ENCODE measurements around the gene AGPS.

Gene AGPS

DNA sequence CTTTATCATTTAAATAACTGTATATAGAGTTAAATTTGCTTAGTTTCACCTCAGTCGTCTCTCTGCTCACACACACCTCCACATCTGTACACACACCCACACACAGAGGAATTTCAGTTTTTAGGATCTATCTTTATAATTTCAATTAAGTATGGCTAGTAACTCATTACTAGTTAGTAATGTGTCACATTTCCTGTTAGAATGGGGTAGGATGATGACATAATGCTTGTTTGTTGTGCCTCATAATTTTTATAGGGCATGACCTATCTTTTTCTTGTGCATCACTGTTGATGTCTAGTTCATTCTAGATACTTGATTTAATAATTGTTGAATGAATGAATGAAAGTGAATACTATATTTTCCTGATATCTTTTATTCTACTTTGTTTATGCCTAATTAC is 108.6 kb downstream of the AGPS start:
- in situ Hi-C loops (cut with MboI; ENCODE audit: low pct_unique_long_range_greater_than_20kb, low sequenced_read_pairs) = no loop called here
- DNase-seq = no peak

DNA sequence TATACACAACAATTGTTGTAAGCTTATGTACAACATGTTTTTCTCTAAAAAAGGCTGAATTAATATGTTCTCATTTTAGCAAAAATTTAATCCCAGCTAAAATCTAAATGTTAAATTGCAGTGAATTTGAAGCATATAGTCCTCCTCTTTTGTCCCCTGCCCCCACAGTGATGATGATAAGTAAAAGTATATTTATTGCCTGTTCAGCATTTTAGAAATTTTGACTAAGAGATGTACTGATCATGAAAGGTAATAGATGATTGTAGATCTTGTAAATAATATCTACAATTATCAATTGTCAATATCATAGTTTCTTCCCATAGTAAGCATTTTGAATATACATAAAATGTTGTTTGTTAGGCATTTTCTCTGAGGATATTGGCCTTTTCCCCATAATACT is 113.9 kb downstream of the AGPS start:
- no peak for DNase-seq
- in situ Hi-C loops (cut with MboI; ENCODE audit: low pct_unique_long_range_greater_than_20kb, low sequenced_read_pairs) = no loop called here

DNA sequence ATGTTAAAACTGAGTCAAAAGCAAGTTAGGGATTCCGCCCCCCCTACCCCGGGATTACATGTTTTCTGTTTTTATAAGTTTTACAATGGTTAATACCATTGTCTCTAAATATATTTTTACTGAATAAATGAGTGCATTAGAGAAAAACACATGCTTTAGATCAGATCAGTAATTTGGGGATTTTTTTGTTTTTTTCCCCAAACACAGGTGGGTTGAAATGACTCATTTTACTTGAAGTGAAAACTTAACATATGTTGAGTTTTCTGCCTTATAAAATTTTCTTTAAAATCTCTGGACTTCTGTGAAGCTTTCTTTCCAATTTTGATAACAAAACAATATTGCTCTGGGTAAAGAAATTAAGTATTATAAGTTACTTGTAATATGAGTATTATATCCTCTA is 114.4 kb downstream of the AGPS start:
- DNase-seq = no peak
- in situ Hi-C loops (cut with MboI; ENCODE audit: low pct_unique_long_range_greater_than_20kb, low sequenced_read_pairs) = no loop called here

DNA sequence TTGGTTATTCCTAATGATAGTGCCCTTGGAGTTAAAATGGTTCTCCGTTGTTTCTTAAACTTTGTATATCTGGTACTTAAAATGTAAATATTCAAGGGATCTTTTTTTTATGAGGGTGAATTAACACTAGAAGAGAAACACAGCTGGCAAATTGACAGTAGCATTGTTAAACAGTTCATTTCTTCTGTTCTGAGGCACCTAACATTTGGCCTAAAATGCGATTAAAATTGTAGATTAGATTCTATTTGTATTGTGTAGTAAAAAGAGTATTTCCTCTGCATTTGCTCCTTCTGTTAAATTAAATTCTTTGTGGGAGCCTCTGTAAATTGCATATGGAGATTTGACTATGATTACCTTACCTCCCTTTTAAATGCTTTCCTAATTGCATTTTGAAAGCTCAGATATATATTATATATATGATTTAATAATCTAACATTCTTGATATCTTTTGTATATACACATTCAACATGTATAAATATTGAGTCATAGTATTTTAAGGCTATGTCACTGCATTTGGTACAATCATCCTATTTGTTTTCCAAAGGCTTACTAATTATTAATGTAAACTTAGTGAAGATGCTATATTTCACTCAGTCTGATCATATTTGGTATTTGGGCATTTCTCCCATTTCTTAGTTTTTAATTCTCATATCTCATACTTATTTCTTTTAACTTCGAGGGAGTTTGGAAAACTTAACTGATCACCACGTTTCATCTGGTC is 124.4 kb downstream of the AGPS start:
- in situ Hi-C loops (cut with MboI; ENCODE audit: low pct_unique_long_range_greater_than_20kb, low sequenced_read_pairs) = no loop called here

GRCh38 chr2:177518754-177519153 is 126.2 kb downstream of the AGPS start:
- no peak for DNase-seq
- in situ Hi-C loops (cut with MboI; ENCODE audit: low pct_unique_long_range_greater_than_20kb, low sequenced_read_pairs) = no loop called here

More for the DNA sequence above, 124.4 kb downstream of the AGPS start:
- DNase-seq = no peak

- in situ Hi-C loops (cut with MboI; ENCODE audit: low pct_unique_long_range_greater_than_20kb, low sequenced_read_pairs) = no loop called here
- DNase-seq = no peak
These were observed 127.1 kb downstream of the AGPS start for GRCh38 chr2:177519534-177520115.

DNA sequence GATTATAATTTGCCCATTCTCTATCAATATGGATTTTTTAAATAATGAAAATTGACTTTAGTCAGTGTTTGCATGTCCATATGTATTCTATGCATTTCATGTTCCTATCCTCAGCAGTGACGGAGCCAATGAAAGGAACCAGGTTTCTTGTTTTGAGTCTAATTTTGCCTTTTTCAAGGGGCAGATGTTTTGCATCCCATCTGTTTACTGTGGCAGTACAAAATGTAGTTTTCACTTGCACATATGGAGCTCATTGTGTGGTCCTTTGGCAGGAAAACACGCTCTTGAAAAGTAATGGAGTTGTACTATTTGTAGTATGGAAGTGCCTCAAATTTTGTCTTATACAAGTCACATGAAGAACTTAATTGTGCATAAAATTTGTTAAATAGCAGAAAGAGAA is 127.8 kb downstream of the AGPS start:
- in situ Hi-C loops (cut with MboI; ENCODE audit: low pct_unique_long_range_greater_than_20kb, low sequenced_read_pairs) = no loop called here
- no peak for DNase-seq

DNA sequence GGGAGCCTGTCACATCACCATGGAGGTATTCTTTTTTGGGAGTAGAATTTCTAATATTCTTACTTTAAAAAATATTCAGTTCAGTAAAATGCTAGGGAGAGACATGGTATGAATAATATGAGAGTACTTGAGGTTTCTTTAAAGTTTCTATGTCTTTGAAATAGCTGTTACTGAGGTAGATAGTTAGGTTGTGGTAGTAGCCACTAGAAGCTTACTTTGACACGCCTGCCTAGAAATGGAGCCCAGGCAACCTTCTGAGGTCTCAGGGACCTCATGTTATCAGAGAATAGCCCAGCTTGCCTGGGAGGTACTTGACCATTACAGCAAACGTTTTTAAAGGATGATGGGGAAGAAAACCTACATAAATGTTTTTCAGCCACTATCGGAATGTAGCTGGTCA is 131.2 kb downstream of the AGPS start:
- DNase-seq = no peak
- in situ Hi-C loops (cut with MboI; ENCODE audit: low pct_unique_long_range_greater_than_20kb, low sequenced_read_pairs) = no loop called here

DNA sequence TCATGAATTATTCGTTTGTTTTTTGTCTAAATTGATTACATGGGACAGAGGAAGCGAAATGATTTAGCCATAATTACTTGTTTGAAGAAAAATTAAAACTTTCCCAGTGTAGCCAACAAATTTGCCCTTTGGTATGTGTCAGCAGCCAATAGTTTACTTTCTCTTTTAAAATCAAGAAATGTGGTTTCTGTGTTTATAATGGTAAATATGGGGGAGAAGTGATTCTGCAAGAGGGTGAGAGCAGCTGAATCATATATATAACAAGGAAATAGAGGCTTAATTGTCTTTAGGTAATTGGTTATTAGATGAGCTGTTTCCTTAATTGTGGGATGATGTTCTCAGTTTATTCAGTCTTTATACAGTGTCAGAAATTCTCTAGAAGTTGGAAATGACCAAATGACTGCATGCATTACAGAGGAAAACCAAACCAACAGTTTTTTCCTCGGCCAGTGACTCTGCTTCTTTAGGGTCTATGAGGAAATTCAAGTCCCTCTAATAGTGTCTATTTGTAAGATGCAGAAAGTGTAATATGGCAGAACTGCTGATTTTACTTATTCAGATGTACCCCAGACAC is 132.9 kb downstream of the AGPS start:
- in situ Hi-C loops (cut with MboI; ENCODE audit: low pct_unique_long_range_greater_than_20kb, low sequenced_read_pairs) = no loop called here

DNA sequence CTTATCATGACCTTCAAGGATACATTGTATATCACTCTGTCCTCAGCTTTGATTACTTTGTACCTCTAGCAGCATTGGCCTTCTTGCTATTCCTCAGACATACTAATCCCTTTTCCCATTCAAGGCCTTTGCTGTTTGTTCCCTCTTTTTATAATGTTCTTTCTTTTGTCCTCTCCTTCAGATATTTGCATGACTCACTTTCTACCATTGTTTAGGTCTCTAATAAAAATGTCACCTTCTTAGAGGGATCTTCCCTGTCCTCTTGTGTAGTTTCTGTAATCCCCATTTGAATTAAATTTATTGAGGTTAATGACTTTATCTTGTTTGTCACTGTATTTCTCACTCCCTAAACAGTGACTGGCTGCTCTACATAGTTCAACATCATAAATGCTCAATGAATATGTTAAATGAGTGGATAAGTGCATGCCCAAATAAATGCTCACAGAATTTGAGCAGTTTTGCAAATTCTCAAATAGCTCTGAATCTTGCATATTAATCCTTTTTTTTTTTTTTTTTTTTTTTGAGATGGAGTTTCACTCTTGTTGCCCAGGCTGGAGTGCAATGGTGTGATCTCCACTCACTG is 135.9 kb downstream of the AGPS start:
- no peak for DNase-seq
- in situ Hi-C loops (cut with MboI; ENCODE audit: low pct_unique_long_range_greater_than_20kb, low sequenced_read_pairs) = no loop called here

More for the DNA sequence above, 132.9 kb downstream of the AGPS start:
- DNase-seq = no peak

DNA sequence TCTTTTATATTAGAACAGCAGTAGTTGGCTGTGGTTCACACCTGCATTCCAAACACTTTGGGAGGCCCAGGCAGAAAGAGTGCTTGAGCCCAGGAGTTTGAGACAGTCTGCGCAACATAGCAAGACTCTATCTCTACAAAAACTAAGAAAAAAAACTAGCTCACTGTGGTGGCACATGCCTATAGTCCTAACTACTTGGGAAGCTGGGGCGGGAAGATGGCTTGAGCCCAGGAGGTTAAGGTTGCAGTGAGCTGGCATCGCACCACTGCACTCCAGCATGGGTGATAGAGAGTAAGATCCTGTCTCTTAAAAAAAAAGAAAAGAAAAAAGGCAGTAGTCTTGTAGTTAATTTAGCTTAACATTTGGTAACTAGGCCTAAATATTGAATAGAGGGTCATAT is 136.6 kb downstream of the AGPS start:
- in situ Hi-C loops (cut with MboI; ENCODE audit: low pct_unique_long_range_greater_than_20kb, low sequenced_read_pairs) = no loop called here
- DNase-seq = no peak

- DNase-seq = no peak
- in situ Hi-C loops (cut with MboI; ENCODE audit: low pct_unique_long_range_greater_than_20kb, low sequenced_read_pairs) = no loop called here
These were observed 138.0 kb downstream of the AGPS start for GRCh38 chr2:177530561-177530960.

- DNase-seq = no peak
- in situ Hi-C loops (cut with MboI; ENCODE audit: low pct_unique_long_range_greater_than_20kb, low sequenced_read_pairs) = no loop called here
These were observed 139.1 kb downstream of the AGPS start for GRCh38 chr2:177531706-177532105.

DNA sequence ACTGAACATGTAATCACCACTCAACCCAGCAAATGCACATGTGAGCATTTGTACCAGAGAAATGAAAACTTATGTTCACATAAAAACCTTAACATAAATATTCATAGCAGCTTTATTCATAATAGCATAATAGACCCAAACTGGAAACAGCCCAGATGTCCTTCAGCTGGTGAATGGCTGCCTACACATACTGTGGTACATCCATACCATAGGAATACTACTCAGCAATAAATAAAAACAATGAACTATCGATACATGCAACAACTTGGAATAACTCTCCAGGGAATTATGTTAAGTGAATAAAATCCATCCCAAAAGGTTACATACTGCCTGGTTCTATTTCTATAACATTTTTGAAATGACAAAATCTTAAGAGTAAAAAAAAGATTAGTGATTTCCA is 140.0 kb downstream of the AGPS start:
- DNase-seq = no peak
- in situ Hi-C loops (cut with MboI; ENCODE audit: low pct_unique_long_range_greater_than_20kb, low sequenced_read_pairs) = no loop called here

DNA sequence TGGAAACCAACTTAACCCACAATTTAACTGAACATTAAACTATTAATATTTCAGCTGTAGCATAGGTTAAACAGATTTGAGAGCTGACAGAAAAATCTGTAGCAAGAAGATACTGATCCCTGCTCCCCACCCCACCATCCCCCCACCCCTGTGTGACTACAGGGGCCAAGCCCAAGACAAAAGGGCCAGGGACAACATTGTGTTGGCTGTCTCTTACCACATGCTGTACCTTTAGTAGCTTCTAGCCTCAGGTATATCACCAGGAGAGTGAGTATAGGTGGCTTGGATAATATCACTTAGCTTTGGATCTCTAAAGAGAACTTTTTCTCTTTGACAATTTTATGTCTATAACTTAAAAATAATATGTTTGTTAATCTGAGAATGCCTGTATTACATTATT is 140.7 kb downstream of the AGPS start:
- in situ Hi-C loops (cut with MboI; ENCODE audit: low pct_unique_long_range_greater_than_20kb, low sequenced_read_pairs) = no loop called here
- DNase-seq = no peak

GRCh38 chr2:177535000-177535399 is 142.4 kb downstream of the AGPS start:
- in situ Hi-C loops (cut with MboI; ENCODE audit: low pct_unique_long_range_greater_than_20kb, low sequenced_read_pairs) = no loop called here
- no peak for DNase-seq

DNA sequence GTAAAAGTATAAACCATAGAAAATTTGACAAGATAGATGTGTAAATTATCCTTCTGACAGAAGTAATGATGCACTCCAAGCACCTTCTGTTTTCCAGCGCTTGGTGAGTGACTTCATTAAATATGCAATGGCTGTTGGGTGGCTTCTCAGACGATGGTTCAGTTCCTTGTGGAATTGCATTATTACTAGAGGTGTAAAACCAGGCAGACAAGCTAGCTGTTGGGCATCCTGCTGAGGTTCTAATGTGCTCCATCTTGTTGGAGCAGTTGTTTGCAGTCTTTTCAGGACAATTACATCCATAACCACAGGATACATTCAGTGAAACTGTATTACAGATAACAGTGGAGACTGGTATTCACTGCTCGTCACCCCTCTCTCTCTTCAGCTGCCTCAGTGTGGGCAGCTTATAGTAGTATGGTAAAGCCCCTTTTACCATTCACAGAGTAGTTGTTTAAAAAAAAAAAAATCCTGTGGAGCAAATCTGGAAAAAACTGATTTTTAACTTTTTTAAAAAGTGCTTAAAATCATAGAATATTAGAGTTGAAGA is 143.5 kb downstream of the AGPS start:
- in situ Hi-C loops (cut with MboI; ENCODE audit: low pct_unique_long_range_greater_than_20kb, low sequenced_read_pairs) = no loop called here

GRCh38 chr2:177537213-177537612 is 144.6 kb downstream of the AGPS start:
- in situ Hi-C loops (cut with MboI; ENCODE audit: low pct_unique_long_range_greater_than_20kb, low sequenced_read_pairs) = no loop called here
- no peak for DNase-seq

More for the DNA sequence above, 143.5 kb downstream of the AGPS start:
- no peak for DNase-seq

GRCh38 chr2:177537636-177538035 is 145.1 kb downstream of the AGPS start:
- no peak for DNase-seq
- in situ Hi-C loops (cut with MboI; ENCODE audit: low pct_unique_long_range_greater_than_20kb, low sequenced_read_pairs) = no loop called here

GRCh38 chr2:177538323-177538722 is 145.8 kb downstream of the AGPS start:
- in situ Hi-C loops (cut with MboI; ENCODE audit: low pct_unique_long_range_greater_than_20kb, low sequenced_read_pairs) = no loop called here
- DNase-seq = no peak

Data from KBM-7 (cell line).